Measurements from ENCODE around the gene TMEM132C. TPM values are rescaled to one million over a fixed set of nuclear protein-coding genes. Genes with fewer than 3 reads are reported as not detected.

The TMEM132C gene
- total RNA-seq (10 to 100 TPM; 25.0 to 32.3 TPM), polyA plus RNA-seq (ENCODE audit: insufficient read length in 2 of 2) (10 to 100 TPM; 23.1 to 23.4 TPM)
- long read RNA-seq, donor 1, full-length matches to known transcripts, result 5 of 5 reads
- long read RNA-seq, donor 1, partial matches to known transcripts, result 0 of 5 reads
- long read RNA-seq, donor 1, other reads (novel, unspliced or antisense), result 0 of 5 reads
- long read RNA-seq, donor 2, result 0 reads
- long read RNA-seq, donor 3, full-length matches to known transcripts, result 1 of 15 reads
- long read RNA-seq, donor 3, partial matches to known transcripts, result 14 of 15 reads
- long read RNA-seq, donor 3, other reads (novel, unspliced or antisense), result 0 of 15 reads
- long read RNA-seq, donor 4, full-length matches to known transcripts, result 1 of 1 reads
- long read RNA-seq, donor 4, partial matches to known transcripts, result 0 of 1 reads
- long read RNA-seq, donor 4, other reads (novel, unspliced or antisense), result 0 of 1 reads

GRCh38 chr12:128267131-128267622, at the start of gene TMEM132C:
Gene TMEM132C, plus strand, starts transcription at chr12:128267170. Its CDS starts 233 bp downstream, at chr12:128267403.
- Histone ChIP-seq H3K27me3 (ENCODE audit: control insufficient read depth, insufficient read depth, low read length) (peaks cover 40% of the 10 kb centered on the region), H3K9me3 (ENCODE audit: control insufficient read depth, insufficient read depth, low read length) (peaks cover 2% of the 10 kb centered on the region), H3K27ac (ENCODE audit: low read depth, low read length) (peak within 1 kb of the TSS; percentile 51), H3K4me3 (ENCODE audit: low read depth, low read length) (peak within 1 kb of the TSS; percentile 62), H3K4me1 (ENCODE audit: control insufficient read depth, insufficient read depth, low read length) (peaks cover 22% of the 10 kb centered on the region), H3K36me3 (ENCODE audit: control insufficient read depth, insufficient read depth, low read length) (no peaks in the 10 kb centered on the region)
- DNase-seq (ENCODE audit: low read depth in 4 of 6, low spot score in 6 of 6), result peak in 1 of 6 donors; percentile 15
- under 1% methylated on average over 73 of the region's 73 CpGs for WGBS (ENCODE audit: insufficient coverage)

- Histone ChIP-seq H3K36me3 (ENCODE audit: control insufficient read depth, insufficient read depth, low read length) (no peaks in the 10 kb centered on the region), H3K27me3 (ENCODE audit: control insufficient read depth, insufficient read depth, low read length) (no peaks in the 10 kb centered on the region), H3K9me3 (ENCODE audit: control insufficient read depth, insufficient read depth, low read length) (no peaks in the 10 kb centered on the region), H3K4me3 (ENCODE audit: low read depth, low read length) (no peak overlapping the region), H3K27ac (ENCODE audit: low read depth, low read length) (no peak overlapping the region), H3K4me1 (ENCODE audit: control insufficient read depth, insufficient read depth, low read length) (no peaks in the 10 kb centered on the region)
- WGBS (ENCODE audit: insufficient coverage), result 68% methylated on average over 6 of the region's 7 CpGs
- peak in 1 of 6 donors; percentile 34 for DNase-seq (ENCODE audit: low read depth in 4 of 6, low spot score in 6 of 6)
Observed at GRCh38 chr12:128224226-128224625, 42.7 kb upstream of the TMEM132C start.

DNA sequence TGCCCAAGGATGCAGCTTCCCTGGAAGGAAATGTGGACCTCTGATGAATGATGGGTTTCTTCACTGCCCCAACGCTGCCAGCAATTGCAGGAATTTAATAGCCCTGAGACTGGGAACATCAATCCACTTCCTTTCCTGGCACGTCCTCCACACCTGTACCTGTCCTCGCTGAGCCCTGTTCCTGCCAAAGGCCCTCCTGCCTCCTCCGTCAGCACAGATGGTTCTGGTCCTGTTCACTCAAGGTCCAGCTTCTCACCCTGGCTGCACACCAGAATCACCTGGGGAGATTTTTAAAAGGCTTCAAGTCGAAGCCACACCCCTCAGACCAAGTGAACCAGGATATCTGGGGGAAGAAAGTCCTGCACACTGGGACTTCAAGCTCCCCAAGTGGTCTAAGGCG, 38.4 kb upstream of the TMEM132C start:
- no peaks in the 10 kb centered on the region for H3K27me3 ChIP-seq (ENCODE audit: control insufficient read depth, insufficient read depth, low read length)
- H3K27ac ChIP-seq (ENCODE audit: low read depth, low read length), result no peak overlapping the region
- H3K4me3 ChIP-seq (ENCODE audit: low read depth, low read length), result no peak overlapping the region
- 92% methylated on average over 5 of the region's 6 CpGs for WGBS (ENCODE audit: insufficient coverage)
- no peaks in the 10 kb centered on the region for H3K4me1 ChIP-seq (ENCODE audit: control insufficient read depth, insufficient read depth, low read length)
- no peak for DNase-seq (ENCODE audit: low read depth in 4 of 6, low spot score in 6 of 6)
- H3K36me3 ChIP-seq (ENCODE audit: control insufficient read depth, insufficient read depth, low read length), result no peaks in the 10 kb centered on the region
- no peaks in the 10 kb centered on the region for H3K9me3 ChIP-seq (ENCODE audit: control insufficient read depth, insufficient read depth, low read length)

DNA sequence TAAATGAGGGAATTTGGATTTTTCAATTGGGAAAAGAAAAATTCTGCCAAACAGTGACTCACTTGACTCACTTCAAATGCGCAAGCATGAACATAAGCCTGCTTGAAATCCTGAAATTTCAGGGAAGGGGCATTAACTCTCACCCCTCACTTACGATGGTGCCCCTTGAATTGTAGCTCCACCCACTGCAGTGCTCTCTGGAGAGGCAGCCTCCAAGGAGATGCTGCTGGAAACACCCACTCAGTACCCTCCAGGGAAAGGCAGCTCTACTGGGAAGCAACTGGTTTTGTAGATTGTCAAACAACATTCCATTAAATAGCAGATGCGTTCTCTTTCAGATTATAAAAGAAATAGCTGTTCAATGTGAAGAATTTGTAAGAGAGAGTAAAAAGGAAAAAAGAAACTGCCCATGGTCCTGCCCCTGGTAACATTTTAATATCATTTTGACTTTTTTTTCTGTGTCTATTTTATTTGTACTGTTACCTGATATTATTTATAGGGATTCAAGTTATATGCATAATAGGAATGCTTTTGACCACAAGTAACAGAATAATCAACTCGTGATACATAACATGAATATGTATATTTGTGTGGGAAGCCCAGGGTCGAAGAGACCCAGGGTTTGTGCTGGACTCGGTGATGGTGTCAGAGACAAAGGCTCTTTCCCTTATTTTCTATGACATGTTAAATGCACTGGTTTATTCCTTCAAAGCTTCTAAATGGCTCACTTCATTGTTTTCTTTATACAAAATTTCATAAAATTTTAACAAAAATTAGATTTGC, 31.1 kb upstream of the TMEM132C start:
- H3K27ac ChIP-seq (ENCODE audit: low read depth, low read length), result no peak overlapping the region
- H3K4me1 ChIP-seq (ENCODE audit: control insufficient read depth, insufficient read depth, low read length), result no peaks in the 10 kb centered on the region
- no peaks in the 10 kb centered on the region for H3K9me3 ChIP-seq (ENCODE audit: control insufficient read depth, insufficient read depth, low read length)
- no peaks in the 10 kb centered on the region for H3K27me3 ChIP-seq (ENCODE audit: control insufficient read depth, insufficient read depth, low read length)
- 80% methylated on average over 2 of the region's 6 CpGs for WGBS (ENCODE audit: insufficient coverage)
- no peak overlapping the region for H3K4me3 ChIP-seq (ENCODE audit: low read depth, low read length)
- DNase-seq (ENCODE audit: low read depth in 4 of 6, low spot score in 6 of 6), result no peak
- H3K36me3 ChIP-seq (ENCODE audit: control insufficient read depth, insufficient read depth, low read length), result no peaks in the 10 kb centered on the region

DNA sequence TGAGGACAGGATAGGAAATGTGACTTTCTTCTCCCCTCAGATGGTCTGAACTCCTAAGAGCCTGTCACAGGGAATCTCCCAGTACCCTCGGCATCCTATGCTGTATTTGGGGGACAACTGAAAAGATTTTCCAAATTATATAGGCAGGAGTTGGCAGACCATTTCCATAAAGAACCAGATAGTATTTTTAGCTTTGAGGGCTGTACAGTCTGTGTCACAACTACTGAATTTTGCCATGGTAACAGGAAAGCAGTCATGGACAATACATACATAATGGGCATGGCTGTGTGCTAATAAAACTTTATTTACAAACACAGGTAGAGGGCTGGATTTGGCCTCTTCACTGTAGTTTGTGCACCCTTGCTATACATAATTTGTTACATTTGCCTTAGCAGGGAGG, 30.4 kb upstream of the TMEM132C start:
- no peaks in the 10 kb centered on the region for H3K36me3 ChIP-seq (ENCODE audit: control insufficient read depth, insufficient read depth, low read length)
- no peaks in the 10 kb centered on the region for H3K4me1 ChIP-seq (ENCODE audit: control insufficient read depth, insufficient read depth, low read length)
- H3K27me3 ChIP-seq (ENCODE audit: control insufficient read depth, insufficient read depth, low read length), result no peaks in the 10 kb centered on the region
- peak in 1 of 6 donors; percentile 43 for DNase-seq (ENCODE audit: low read depth in 4 of 6, low spot score in 6 of 6)
- H3K9me3 ChIP-seq (ENCODE audit: control insufficient read depth, insufficient read depth, low read length), result no peaks in the 10 kb centered on the region
- no CpG with 5 or more reads among the region's 1 CpG for WGBS (ENCODE audit: insufficient coverage)
- no peak overlapping the region for H3K27ac ChIP-seq (ENCODE audit: low read depth, low read length)
- no peak overlapping the region for H3K4me3 ChIP-seq (ENCODE audit: low read depth, low read length)

DNA sequence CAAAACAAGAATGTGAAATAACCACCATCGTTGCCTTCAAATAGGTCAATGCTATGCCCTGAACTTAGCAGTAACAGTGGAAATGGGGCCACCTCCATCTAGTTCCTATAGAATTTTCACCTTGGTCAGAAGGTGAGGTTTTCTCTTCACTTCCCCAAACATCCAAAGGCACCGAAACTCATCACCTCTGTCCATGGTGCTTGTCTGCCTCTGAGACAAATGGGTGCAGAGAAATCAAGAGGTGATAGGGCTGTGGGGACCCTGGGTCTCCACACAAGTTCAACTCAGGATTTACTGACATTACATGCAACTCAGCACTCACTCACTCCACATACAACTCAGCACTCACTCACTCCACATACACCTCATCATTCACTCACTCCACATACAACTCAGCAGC, 26.2 kb upstream of the TMEM132C start:
- no peaks in the 10 kb centered on the region for H3K36me3 ChIP-seq (ENCODE audit: control insufficient read depth, insufficient read depth, low read length)
- H3K4me3 ChIP-seq (ENCODE audit: low read depth, low read length), result no peak overlapping the region
- H3K27ac ChIP-seq (ENCODE audit: low read depth, low read length), result no peak overlapping the region
- no peaks in the 10 kb centered on the region for H3K9me3 ChIP-seq (ENCODE audit: control insufficient read depth, insufficient read depth, low read length)
- no peaks in the 10 kb centered on the region for H3K27me3 ChIP-seq (ENCODE audit: control insufficient read depth, insufficient read depth, low read length)
- DNase-seq (ENCODE audit: low read depth in 4 of 6, low spot score in 6 of 6), result no peak
- WGBS (ENCODE audit: insufficient coverage), result no CpG with 5 or more reads among the region's 2 CpGs
- H3K4me1 ChIP-seq (ENCODE audit: control insufficient read depth, insufficient read depth, low read length), result no peaks in the 10 kb centered on the region

GRCh38 chr12:128245121-128245520, 21.8 kb upstream of the TMEM132C start:
- no peaks in the 10 kb centered on the region for H3K4me1 ChIP-seq (ENCODE audit: control insufficient read depth, insufficient read depth, low read length)
- DNase-seq (ENCODE audit: low read depth in 4 of 6, low spot score in 6 of 6), result no peak
- H3K27me3 ChIP-seq (ENCODE audit: control insufficient read depth, insufficient read depth, low read length), result no peaks in the 10 kb centered on the region
- H3K9me3 ChIP-seq (ENCODE audit: control insufficient read depth, insufficient read depth, low read length), result no peaks in the 10 kb centered on the region
- 100% methylated on average over 1 of the region's 2 CpGs for WGBS (ENCODE audit: insufficient coverage)
- no peaks in the 10 kb centered on the region for H3K36me3 ChIP-seq (ENCODE audit: control insufficient read depth, insufficient read depth, low read length)
- H3K27ac ChIP-seq (ENCODE audit: low read depth, low read length), result no peak overlapping the region
- no peak overlapping the region for H3K4me3 ChIP-seq (ENCODE audit: low read depth, low read length)

- Histone ChIP-seq H3K27ac (ENCODE audit: low read depth, low read length) (no peak overlapping the region), H3K4me1 (ENCODE audit: control insufficient read depth, insufficient read depth, low read length) (no peaks in the 10 kb centered on the region), H3K9me3 (ENCODE audit: control insufficient read depth, insufficient read depth, low read length) (no peaks in the 10 kb centered on the region), H3K4me3 (ENCODE audit: low read depth, low read length) (no peak overlapping the region), H3K36me3 (ENCODE audit: control insufficient read depth, insufficient read depth, low read length) (no peaks in the 10 kb centered on the region), H3K27me3 (ENCODE audit: control insufficient read depth, insufficient read depth, low read length) (no peaks in the 10 kb centered on the region)
- DNase-seq (ENCODE audit: low read depth in 4 of 6, low spot score in 6 of 6), result no peak
- WGBS (ENCODE audit: insufficient coverage), result 38% methylated on average over 7 of the region's 7 CpGs
Observed at GRCh38 chr12:128245905-128246304, 21.1 kb upstream of the TMEM132C start.

DNA sequence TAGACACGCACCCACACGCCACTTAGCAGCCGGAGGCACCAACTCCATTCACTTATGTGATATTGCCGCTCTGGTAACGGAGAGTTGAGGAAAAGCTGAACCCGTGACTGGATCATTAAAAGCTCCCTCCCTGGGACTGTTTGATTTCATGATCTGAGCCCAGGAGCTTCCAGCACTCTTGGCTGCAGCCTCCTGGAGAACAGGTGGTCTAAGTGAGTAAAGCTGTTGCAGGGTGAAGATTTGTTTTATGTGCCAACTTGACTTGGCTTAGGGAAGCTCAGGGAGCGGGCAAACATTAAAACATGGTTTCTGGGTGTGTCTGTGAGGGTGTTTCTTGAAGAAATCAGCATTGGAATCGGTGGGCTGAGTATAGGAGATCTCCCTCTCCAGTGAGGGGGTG, 16.9 kb upstream of the TMEM132C start:
- DNase-seq (ENCODE audit: low read depth in 4 of 6, low spot score in 6 of 6), result peak in 1 of 6 donors; percentile 80
- no peaks in the 10 kb centered on the region for H3K9me3 ChIP-seq (ENCODE audit: control insufficient read depth, insufficient read depth, low read length)
- H3K36me3 ChIP-seq (ENCODE audit: control insufficient read depth, insufficient read depth, low read length), result no peaks in the 10 kb centered on the region
- H3K27ac ChIP-seq (ENCODE audit: low read depth, low read length), result no peak overlapping the region
- no peaks in the 10 kb centered on the region for H3K4me1 ChIP-seq (ENCODE audit: control insufficient read depth, insufficient read depth, low read length)
- WGBS (ENCODE audit: insufficient coverage), result 79% methylated on average over 7 of the region's 8 CpGs
- no peak overlapping the region for H3K4me3 ChIP-seq (ENCODE audit: low read depth, low read length)
- H3K27me3 ChIP-seq (ENCODE audit: control insufficient read depth, insufficient read depth, low read length), result no peaks in the 10 kb centered on the region
